MV-4-11 (cell line): ENCODE measurements around the gene VGF.
A peak's percentile ranks its signal among the peaks of the same experiment; 100 is the strongest.
"Not testable (repeated sequence)": the region's sequence is repeated elsewhere in the genome, so short reads cannot be mapped to it uniquely, and the experiment has no call there.

ENCODE experiments used
- DNase-seq: peaks from one replicate; lab custom pipeline; 2025; lab: John Stamatoyannopoulos, UW

Gene VGF

DNA sequence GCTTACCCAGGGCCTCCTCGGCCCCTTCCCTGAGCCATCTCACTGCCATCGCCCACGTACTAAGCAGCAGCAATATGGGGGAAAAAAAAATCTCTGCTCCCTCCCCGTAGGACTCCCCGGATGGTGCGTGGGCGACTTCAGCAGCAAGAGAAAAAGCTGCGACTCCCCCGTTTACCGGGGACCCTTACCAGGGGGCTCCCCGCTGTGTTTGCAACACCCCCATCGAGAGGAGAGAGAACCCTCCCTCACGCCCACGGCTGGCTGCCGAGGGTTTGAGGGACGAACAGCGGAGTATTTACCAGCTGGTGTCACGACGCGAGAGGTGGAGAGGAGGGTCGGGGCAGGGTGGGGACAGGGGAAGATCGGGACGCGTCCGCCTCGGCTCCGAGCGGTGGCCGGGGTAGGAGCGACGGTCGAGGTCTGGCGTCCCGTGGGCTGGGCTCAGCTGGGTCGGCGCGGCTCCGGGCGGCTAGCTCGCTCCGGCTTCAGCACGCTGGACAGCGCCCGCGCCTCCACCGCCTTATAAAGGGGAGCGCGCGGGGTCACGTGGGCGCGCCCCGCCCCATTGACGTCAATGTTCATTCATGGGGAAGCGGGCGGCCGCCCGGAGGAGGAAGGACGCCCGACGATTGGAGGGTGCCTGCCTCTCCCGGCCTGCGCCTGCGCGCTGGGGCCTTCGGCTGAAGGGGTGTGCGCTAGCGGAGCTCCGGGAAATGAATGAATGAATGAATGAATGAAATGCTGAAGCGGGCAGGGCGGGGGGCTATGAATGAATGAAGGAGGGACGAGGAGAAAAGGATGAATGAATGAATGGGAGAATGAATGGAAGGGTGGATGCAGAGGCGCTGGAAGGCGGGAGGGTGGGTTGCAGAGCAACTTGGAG, at the start of gene VGF:
Gene VGF (minus strand): TSS at position 495 of the 883 bp plus-strand sequence. CDS start 726 bp downstream, outside the sequence.
- DNase-seq: peak; percentile 94

DNA sequence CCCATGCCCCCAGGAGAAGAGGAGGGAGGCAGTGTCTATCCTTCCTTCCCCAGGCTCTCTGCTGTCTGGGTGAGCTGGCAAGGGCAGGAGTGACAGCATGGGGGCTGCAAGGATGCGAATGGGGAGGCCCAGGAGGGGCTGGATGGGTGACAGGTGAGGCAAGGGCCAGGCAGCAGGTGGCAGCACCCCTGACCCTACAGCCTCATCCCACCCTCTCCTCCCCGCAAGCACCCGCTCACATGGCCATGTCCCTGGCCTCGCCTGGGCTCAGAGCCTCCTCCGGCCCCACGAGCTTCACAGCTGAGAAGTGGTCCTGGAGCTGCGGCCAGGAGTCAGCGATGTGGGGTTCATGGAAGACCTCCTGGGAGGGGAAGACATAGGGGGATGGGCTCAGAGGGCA, 46.6 kb upstream of the VGF start:
- DNase-seq: no peak

DNA sequence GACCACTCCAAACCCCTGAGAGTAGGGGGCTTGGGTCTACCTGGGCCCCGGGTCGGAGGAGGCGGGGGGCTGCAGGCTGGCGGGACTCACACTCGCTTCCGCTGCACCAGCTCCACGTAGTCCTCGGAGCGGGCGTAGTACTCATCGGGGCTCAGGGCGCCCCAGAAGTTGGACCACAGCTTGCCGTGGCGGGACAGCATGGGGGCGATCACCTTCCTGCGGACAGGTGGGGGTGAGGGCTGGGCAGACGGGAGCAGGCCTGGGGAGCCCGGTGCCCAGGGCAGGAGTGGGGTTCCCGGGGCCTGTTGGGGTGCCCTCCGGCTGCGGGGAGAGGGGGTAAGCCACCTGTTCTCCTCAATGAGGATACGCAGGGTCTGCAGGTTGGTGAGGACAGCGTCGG, 46.1 kb upstream of the VGF start:
- no peak for DNase-seq

DNA sequence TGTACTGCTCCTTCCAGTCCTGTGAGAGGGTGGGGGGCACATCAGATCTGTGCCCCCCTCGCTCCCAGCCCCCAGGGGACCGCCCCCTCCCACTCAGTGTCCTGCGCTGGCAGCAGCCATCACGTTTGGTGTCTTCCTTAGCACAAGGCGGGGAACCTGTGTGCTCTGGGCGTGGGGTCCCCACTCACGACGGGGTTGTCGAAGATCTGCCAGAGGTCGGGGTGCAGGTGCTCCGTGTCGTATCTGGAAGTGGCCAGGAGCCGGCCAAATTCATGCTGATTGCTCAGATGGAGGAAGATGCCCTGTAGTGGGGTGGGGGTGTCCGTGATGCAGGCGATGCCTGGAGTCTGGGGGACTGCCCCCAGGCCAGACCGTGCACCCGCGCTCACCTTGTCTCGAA, 44.8 kb upstream of the VGF start:
- no peak for DNase-seq

DNA sequence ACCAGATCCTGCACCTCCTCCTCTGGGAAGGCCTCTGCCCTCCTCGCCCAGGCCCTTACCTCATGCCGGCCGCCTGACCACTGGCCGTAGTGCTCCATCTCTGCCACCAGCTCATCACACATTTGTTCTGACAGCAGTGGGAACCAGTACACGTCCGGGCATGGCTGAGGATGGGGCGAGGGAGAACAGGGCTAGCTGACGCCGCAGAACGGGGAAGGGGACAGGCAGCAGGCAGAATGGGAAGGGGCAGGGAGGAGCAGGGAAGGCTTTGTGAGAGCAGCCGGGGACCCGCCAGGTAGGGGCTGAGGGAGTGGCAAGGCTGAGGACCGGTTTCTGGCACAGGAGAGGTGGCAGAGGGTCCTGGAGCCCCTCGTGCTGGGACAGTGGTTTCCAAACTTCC, 43.4 kb upstream of the VGF start:
- DNase-seq: no peak

DNA sequence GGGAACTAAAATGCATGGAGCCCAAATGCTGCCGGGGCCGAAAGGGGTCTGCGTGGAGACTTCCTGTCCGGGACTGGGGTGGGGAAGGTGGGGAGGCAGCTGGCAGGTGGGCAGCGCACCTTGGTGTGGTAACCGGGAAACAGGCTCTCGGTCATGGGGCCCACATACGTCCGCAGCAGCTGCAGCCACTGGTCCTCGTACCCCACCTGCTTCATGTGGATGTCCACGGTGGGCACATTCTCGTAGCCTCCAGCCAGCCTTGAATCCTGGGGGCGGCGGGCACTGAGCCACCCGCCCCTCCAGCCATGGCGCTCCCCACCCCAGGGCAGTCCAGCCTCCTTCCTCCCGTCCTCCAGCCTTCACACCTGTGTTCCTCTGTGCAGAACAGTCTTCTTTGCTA, 42.1 kb upstream of the VGF start:
- DNase-seq: no peak

DNA sequence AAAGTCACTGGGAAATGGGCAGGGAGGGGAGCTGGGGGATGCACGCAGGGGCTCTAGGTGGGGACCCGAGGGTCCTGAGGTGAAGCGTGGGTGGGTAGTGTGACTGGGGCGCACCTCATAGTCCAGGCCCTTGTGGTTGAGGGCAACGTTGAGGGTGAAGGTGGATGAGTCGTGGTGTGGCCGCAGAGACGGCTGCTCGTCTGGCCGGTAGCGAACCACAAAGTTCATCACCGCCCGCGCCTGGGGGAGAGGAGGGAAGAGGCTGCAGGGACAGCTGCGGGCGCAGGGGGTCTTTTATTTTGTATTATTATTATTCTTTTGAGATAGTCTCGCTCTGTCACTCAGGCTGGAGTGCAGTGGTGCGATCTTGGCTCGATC, 41.3 kb upstream of the VGF start:
- no peak for DNase-seq

DNA sequence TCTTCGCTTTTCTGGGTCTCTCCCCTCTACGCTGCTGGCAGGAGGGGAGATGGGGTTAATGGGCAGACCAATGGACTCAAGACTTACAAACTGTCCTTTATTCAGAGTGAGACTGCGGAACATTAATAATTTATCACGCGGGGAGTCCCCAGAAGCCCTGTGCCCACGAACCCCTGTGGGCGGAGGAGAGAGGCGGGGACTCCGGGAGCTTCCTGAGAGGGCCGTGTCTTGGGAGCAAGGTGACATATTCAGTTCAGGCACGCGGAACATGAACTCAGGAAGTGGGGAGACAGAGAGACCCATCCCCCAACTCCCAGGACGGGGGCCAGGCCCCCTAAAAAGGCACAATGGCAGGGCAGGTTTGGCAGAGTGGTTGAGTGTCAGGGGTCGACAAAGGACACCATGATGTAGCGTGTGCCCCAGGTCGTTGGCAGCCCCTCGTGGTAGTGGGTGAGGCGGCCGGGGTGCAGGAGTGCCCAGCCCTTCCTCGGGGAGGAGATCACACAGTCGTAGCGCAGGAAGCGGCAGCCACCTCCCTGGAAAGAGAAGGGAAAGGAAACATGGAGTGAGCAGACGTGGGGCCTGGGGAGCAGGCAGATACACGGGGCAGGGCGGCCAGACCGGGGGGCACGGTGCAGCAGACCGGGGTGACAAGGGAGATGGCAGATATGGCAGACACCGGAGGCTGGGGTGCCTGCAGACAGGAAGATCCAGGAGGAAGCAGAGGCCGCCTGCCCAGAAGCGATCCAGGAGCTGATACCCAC, 40.7 kb upstream of the VGF start:
- DNase-seq: no peak

DNA sequence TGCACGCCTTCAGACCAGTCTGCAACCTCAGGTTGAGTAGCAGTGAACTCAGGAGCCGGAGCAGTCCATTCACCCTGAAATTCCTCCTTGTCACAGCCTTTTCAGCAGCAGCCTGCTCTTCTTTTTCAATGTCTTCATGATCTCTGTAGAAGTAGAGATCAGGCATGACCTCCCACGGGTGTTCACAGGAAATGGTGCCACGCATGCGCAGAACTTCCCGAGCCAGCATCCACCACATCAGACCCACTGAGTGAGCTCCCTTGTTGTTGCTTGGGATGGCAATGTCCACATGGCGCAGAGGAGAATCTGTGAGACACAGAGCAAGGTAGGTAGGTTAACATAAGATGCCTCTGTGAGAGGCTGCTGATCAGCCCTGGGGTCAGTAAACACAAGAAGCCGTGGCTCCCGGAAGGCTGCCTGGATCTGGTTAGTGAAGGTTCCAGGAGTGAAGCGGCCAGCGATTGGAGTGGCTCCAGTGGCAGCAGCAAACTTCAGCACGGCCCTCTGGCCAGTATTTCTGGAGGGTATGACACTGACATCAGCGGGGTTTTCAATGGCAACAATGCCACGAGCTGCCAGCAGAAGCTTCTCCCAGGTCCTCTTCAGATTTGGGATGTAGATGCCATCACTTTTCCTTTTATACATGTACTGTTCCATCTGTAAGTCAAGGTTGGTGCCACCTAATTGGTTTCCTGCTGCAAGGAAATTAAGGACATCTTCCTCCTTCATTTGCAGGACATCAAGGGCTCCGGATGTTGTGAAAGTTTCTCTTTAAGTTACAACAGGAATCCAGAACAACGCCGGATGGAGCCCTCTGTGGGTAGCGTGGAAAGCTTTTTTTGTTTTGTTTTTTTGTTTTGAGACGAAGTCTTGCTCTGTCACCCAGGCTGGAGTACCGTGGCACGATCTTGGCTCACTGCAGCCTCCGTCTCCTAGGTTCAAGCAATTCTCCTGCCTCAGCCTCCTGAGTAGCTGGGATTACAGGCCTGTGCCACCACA, 38.7 kb upstream of the VGF start:
- DNase-seq: peak; percentile 85

DNA sequence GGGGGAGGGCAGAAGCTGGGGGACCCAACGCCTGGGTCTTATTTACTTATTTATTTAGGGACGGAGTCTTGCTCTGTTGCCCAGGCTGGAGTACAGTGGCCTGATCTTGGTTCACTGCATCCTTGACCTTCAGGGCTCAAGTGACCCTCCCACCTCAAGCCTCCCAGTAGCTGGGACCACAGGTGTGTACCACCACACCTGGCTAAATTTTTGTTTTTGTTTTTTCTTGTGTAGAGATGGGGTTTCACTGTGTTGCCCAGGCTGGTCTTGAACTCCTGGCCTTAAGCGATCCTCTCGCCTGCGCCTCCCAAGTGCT, 37.2 kb upstream of the VGF start:
- DNase-seq: no peak

DNA sequence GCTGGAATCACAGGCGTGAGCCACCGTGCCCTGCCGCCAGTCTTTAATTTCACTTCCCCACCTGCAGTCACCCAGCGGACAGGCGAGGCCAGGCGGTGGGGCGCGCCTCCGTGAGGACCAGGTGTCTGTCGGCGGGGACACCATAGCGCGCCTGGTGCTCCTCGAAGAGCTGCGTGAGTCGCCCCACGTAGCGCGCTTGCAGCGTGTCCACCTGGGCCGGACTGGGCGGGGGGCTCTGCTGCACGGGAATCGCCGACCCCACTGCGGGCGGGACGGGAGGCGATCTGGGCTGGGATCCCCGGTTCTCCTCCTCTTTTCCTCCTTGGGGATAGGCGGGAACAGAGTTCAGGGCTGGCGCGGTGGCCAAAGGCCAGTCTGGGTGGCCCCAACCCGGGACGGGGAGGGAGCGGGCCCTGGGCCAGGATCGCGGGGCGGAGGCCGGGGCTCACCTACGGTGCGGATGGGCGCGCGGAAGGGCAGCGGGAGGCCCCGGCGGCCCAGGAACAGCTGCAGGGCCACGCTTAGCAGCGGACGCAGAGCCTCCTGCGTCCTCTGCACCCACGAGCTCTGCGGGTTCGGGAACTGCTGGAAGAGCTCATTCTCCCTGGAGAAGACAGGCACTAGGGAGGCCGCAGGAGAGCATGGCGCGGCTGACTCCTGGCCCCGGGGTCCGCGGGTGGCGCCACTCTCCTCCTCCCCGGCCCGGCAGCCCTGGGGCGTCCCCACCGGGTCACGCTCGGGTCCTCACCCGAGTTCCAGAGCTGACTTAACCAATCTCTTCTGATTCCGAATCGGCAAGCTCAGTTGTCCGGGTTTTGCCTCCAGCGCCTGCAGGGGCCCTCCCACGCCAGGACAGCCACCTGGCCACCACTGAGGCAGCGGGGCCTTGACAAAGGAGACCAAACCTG, 36.6 kb upstream of the VGF start:
- no peak for DNase-seq

DNA sequence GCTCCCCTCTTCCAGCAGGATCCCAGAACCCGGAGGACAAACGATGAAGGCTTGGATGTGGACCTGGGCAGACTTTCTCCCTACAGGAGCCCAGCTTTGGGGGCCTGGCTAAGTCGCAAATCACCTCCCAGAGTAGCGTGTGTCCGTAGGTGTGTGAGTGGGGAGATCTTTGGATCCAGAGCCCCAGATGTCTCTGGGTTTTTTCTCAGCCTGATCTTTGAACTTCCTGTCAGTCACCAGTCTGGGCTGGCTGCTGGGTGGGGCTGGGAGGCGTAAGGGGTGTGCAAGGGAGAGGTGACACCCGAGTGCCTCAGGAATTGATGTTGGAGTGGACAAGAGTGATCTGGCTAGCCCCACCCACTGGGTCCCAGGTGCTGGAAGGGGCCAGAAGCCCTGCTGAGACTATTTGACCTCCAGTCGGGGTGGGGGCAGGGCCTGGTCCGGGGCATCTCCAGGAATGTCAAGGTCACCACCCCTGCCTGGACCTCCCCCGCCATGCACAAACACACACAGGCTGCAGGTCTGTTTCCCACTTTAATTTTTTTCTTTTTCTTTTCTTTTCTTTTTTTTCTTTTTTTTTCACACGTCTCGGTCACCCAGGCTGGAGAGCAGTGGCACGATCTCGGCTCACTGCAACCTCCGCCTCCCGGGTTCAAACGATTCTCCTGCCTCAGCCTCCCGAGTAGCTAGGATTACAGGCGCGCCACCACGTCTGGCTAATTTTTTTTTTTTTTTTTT, 35.7 kb upstream of the VGF start, which contains the start of gene MOGAT3:
Gene MOGAT3 (minus strand): TSS at position 175 of the 738 bp plus-strand sequence. CDS start 182 bp downstream, outside the sequence.
- no peak for DNase-seq

DNA sequence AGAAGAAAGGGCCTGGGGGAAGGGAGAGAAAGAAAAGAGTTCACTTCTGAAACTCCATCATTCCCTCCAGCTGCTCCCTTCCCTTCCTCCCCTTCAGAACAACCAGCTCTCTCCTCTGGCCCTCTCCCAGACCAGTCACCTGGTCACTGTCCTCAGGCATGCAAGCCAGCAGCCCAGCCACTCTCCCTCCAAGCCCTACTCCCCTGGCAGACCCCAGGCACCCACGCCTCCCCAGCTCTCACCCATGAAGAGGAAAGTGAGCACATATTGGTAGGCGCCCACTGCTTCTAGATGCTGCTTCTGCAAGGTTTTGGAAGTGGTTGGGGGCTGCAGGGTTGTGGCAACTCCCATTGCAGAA, 35.1 kb upstream of the VGF start:
- DNase-seq: no peak

DNA sequence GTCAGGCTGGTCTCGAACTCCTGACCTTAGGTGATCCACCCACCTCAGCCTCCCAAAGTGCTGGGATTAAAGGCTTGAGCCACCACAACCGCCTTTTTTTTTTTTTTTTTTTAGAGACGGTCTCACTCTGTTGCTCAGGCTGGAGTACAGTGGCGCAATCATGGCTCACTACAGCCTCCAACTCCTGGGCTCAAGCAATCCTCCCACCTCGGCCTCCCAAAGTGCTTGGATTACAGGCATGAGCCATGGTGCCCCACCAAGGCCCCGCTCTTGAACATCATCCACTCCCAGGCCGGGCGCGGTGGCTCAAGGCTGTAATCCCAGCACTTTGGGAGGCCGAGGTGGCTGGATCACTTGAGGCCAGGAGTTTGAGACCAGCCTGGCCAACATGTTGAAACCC, 34.2 kb upstream of the VGF start:
- not testable (repeated sequence) for DNase-seq

DNA sequence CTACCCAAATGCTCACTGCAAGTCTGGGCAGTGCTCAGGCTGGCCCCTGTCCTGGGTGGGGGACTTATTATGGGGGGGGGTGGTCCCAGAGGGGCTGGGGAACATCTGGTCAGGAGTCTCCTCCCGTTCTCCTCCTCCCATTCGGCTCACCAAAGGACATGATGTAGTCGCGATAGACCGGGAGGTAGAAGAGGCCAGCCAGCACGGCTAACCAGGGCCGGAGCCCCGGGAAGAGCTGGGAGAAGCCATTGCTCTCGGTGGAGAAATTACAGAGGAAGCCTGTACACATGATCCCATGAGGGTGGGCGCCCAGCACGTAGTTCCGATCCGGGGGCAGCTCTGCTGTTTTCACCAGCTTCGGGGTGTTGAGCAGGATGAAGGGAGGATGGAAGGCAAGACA, 33.1 kb upstream of the VGF start:
- DNase-seq: no peak

DNA sequence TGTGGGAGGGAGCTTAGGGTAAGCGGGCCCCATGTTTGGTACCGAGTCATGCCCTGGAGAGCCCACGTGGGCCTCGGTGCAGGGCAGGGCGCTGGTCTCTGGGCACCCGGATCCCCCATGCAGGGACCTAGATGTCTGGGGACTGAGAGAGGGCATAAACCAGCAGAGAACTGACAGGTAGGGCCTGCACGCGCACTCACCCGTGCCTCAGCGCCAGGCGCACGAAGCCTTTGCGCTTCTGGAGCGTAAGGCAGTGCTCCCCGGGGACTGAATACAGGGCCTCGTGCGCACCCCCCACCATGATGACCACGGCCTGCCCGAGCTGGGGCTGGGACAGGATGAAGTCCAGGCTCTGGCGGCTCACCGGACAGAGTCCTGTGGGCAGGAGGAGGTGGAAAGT, 32.6 kb upstream of the VGF start:
- DNase-seq: no peak

DNA sequence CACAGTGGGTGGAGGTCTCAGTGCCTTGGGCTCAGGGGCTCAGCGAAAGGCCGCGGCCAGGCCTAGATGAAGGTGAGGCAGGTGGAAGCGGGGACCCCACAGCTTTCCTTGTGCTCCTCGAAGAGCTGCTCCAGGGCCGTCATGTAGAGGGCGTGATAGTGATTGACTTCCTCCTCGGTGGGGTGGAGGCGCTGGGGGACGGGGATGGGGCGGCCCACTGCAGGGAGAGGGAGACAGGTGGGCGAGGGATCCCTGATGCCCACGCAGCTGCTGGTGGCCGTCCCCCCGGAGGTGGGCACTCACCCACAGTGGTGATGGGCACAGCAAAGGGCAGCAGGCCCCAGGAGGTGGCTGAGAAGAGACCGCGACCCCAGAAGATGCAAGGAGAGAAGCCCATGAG, 30.5 kb upstream of the VGF start:
- no peak for DNase-seq

DNA sequence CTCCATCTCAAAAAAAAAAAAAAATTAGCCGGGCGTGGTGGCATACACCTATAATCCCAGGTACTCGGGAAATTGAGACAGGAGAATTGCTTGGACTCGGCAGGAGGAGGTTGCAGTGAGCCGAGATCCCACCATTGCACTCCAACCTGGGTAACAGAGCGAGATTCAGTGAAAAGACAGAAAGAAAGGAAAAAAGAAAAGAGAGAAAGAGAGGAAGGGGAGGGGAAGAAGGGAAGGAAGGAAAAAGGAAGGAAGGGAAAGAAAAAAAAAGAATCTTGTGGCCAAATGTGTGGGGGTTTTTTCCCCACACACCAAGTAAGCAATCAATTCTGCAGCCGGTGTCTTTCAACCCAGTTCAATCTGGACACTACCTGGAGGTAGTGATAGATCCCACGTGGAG, 23.7 kb upstream of the VGF start:
- no peak for DNase-seq

DNA sequence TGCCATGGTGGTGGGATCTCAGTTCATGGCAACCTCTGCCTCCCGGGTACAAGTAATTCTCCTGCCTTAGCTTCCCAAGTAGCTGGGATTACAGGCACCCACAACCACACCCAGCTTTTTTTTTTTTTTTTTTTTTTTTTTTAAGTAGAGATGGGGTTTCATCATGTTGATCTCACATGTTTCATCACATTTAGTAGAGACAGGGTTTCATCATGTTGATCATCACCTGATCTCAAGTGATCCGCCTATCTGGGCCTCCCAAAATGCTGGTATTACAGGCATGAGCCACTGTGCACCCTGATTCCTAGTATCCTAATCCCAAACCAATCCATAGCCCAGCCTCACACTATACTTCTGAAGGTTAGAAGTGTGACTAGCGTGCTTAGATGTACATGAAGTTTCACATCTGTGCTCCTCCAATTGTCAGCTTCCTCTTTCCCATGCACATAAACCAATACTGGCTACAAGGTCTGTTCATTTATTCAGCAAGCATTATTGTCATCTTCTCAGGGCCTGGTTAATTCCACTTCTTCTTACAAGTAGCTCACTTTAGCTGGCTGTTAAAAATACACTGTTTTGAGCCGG, 21.6 kb upstream of the VGF start:
- peak; percentile 98 for DNase-seq

DNA sequence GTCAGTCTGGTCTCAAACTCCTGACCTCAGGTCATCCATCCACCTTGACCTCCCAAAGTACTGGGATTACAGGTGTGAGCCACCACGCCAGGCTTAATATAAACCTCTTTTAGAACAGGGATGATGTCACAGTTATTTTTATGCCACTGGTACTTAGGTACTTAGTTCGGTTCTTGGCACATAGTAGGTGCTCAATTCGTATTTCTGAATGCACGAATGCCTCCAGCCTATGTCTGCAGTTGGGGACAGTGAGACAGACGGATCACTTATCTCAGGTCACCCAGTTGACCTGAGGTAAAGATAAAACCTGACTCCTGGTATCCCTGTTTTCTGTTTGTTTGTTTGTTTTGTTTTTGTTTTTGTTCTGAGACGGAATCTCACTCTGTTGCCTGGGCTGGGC, 20.8 kb upstream of the VGF start:
- DNase-seq: no peak
